Progenitor cell of endocrine pancreas (in vitro differentiated cells): Measurements from ENCODE around the gene CENPQ. TPM values are rescaled to one million over a fixed set of nuclear protein-coding genes. Genes with fewer than 3 reads are reported as not detected.

Source experiments
- DNase-seq: peaks from one replicate; pipeline ENCODE4 v3.0.0; 2021; ENCODE audit warnings: low spot score; ENCODE audit not compliant: unreplicated experiment
- H3K27ac Mint-ChIP-seq: 2 replicates; pipeline ENCODE4 v1.8.0; 2021; ENCODE audit warnings: mild to moderate bottlenecking, moderate library complexity, mixed read lengths
- H3K27me3 Mint-ChIP-seq: 2 replicates; pipeline ENCODE4 v1.8.0; 2021; ENCODE audit warnings: mixed read lengths
- H3K36me3 Mint-ChIP-seq: 2 replicates; pipeline ENCODE4 v1.8.0; 2022; ENCODE audit warnings: mixed read lengths; ENCODE audit not compliant: insufficient read depth
- H3K4me1 Mint-ChIP-seq: 2 replicates; pipeline ENCODE4 v1.8.0; 2021; ENCODE audit warnings: low read depth, mixed read lengths
- H3K4me3 Mint-ChIP-seq: 2 replicates; pipeline ENCODE4 v1.8.0; 2021; ENCODE audit warnings: low read depth, mild to moderate bottlenecking, moderate library complexity, mixed read lengths
- H3K9me3 Mint-ChIP-seq: 2 replicates; pipeline ENCODE4 v1.8.0; 2021; ENCODE audit warnings: low read depth, mixed read lengths
- total RNA-seq: library from RNA; stranded (reverse); gene quantifications from 2 replicates; pipeline ENCODE4 v1.2.1, GENCODE V29; 2021
- TF ChIP-seq, protein P1 (sequence below): fragments of 200-600 bp; sonication (generic); IDR thresholded peaks from one replicate; pipeline ENCODE4 v1.5.0; 2021; ENCODE audit warnings: antibody characterized with exemption, mild to moderate bottlenecking; ENCODE audit not compliant: unreplicated experiment

CENPQ gene
- total RNA-seq, 1 donor from 2014 or later, result 8.0 TPM

DNA sequence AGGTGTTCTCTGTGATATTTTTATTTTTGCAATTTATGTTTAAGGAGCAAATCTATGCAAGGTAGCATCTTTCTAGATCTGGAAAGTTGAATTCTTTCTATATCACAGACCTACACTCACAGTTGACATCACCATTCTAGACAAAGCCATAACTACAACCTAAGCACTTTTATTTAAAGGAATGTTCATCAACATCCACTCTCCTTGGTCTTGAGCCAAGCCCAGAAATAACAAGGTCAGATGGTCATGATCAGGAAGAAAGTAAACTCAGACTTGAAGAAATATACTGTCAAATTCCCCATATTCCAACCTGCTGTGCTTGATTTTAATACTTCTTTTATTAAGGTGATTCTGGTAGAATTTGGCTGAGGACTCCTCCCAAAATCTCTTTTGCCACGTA lies 32.3 kb upstream of the CENPQ start:
- Mint-ChIP-seq H3K4me3 (no peak overlapping the region), H3K36me3 (peaks cover 28% of the 10 kb centered on the region), H3K27me3 (no peaks in the 10 kb centered on the region), H3K27ac (no peak overlapping the region), H3K9me3 (peaks cover 3% of the 10 kb centered on the region), H3K4me1 (no peaks in the 10 kb centered on the region)
- no peak for DNase-seq
- TF ChIP-seq, protein P1, sequence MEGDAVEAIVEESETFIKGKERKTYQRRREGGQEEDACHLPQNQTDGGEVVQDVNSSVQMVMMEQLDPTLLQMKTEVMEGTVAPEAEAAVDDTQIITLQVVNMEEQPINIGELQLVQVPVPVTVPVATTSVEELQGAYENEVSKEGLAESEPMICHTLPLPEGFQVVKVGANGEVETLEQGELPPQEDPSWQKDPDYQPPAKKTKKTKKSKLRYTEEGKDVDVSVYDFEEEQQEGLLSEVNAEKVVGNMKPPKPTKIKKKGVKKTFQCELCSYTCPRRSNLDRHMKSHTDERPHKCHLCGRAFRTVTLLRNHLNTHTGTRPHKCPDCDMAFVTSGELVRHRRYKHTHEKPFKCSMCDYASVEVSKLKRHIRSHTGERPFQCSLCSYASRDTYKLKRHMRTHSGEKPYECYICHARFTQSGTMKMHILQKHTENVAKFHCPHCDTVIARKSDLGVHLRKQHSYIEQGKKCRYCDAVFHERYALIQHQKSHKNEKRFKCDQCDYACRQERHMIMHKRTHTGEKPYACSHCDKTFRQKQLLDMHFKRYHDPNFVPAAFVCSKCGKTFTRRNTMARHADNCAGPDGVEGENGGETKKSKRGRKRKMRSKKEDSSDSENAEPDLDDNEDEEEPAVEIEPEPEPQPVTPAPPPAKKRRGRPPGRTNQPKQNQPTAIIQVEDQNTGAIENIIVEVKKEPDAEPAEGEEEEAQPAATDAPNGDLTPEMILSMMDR, result no peak

DNA sequence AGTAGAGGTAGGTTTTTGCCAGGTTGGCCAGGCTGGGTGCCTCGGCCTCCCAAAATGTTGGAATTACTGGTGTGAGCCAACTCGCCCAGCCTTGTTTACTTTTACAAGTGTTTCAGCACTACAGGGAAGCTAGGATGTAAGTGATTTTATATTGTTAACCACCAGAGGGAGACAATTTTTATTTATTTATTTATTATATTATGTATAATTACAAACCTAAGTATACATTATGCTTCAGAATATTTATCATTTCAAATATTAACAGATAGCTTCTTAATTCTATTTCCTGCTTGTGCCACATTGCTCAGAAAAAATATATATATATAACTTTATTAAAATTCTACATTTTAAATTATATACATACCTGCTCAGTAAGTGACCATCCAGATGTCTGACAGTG lies 9.9 kb upstream of the CENPQ start:
- Mint-ChIP-seq H3K27me3 (no peaks in the 10 kb centered on the region), H3K36me3 (peaks cover 16% of the 10 kb centered on the region), H3K9me3 (no peaks in the 10 kb centered on the region), H3K4me3 (no peak overlapping the region), H3K27ac (no peak overlapping the region), H3K4me1 (no peaks in the 10 kb centered on the region)
- TF ChIP-seq, protein P1, result peak; percentile 58
- DNase-seq, result no peak

DNA sequence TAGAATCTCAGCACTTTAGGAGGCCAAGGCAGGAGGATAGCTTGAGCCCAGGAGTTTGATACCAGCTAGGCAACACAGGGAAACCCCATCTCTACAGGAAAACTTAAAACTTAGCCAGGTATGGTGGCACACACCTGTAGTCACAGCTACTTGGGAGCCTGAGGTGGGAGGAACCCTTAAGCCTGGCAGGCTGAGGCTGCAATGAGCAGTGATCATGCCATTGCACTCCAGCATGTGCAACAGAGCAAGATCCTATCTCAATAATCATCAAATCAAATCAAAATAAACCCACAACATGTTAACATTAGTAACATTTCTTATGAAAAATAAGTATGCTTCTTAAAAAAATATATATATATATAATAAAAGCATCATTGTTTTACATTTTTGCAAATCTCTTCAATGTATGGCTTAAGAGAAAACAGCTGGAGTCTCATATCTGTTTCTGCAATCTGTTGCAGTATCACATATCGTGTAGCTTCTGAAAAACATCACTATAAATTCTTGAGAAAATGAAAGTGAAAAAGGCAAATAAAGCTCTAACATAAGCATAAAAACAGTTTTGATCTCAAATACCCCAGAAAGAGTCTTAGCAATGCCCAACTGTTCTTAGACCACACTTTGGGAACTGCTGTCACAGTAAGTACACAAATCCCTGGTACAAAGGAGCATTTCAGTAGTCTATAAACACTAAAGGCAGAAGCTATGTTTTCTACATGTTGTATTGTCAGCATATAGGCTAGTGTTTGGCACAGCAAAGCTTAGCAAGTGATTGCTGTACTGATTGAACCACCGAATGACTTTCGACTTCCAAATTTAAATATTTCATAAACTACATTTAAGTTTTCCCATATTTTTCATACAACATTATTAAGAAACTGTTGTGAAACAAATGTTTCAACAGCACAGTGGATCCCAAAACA lies 8.1 kb upstream of the CENPQ start:
- Mint-ChIP-seq H3K27ac (no peak overlapping the region), H3K9me3 (no peaks in the 10 kb centered on the region), H3K36me3 (peaks cover 16% of the 10 kb centered on the region), H3K4me1 (no peaks in the 10 kb centered on the region), H3K4me3 (no peak overlapping the region), H3K27me3 (no peaks in the 10 kb centered on the region)
- no peak for DNase-seq
- TF ChIP-seq, protein P1, result no peak

DNA sequence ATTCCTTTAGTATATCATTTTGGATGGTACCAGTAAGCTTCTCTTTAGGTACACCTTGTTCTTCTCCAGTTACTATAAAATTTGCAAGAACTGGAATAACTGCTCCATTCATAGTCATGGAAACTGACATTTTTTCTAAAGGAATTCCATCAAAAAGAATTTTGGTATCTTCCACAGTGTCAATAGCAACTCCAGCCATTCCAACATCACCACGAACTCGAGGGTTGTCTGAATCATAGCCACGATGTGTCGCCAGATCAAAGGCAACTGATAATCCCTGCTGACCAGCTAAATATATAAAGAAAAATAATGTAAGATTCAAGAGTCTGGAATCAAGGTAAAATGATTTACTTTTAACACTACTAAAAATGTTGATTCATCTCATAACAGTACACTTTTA lies 5.4 kb upstream of the CENPQ start:
- no peak for DNase-seq
- Mint-ChIP-seq H3K4me3 (no peak overlapping the region), H3K4me1 (peaks cover 9% of the 10 kb centered on the region), H3K9me3 (no peaks in the 10 kb centered on the region), H3K27ac (no peak overlapping the region), H3K36me3 (peaks cover 11% of the 10 kb centered on the region), H3K27me3 (no peaks in the 10 kb centered on the region)
- TF ChIP-seq, protein P1, result no peak

DNA sequence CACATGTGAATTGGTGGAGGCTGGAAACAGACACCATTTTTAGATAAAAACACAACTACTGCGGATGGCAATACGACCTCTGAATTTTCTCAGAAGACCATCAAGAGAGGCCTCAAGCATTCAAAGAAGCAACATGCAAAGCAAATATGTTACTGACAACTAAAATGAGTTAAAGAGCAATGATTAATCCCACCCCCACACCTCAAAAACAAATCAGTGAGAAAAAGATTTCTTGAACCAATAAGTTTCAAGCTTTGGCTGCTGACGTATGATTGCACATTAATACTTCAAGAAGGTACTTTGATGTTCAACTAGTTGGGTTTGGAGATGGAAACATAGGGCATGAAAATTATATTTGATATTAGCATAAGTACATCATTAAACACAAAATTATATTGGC lies 1.1 kb upstream of the CENPQ start:
- Mint-ChIP-seq H3K27ac (peak overlapping the region; percentile 99), H3K9me3 (no peaks in the 10 kb centered on the region), H3K36me3 (peaks cover 2% of the 10 kb centered on the region), H3K27me3 (no peaks in the 10 kb centered on the region), H3K4me3 (peak overlapping the region; percentile 98), H3K4me1 (peaks cover 17% of the 10 kb centered on the region)
- TF ChIP-seq, protein P1, result no peak
- no peak for DNase-seq
